Measurements from ENCODE around the gene DDA1.

DDA1 gene

DNA sequence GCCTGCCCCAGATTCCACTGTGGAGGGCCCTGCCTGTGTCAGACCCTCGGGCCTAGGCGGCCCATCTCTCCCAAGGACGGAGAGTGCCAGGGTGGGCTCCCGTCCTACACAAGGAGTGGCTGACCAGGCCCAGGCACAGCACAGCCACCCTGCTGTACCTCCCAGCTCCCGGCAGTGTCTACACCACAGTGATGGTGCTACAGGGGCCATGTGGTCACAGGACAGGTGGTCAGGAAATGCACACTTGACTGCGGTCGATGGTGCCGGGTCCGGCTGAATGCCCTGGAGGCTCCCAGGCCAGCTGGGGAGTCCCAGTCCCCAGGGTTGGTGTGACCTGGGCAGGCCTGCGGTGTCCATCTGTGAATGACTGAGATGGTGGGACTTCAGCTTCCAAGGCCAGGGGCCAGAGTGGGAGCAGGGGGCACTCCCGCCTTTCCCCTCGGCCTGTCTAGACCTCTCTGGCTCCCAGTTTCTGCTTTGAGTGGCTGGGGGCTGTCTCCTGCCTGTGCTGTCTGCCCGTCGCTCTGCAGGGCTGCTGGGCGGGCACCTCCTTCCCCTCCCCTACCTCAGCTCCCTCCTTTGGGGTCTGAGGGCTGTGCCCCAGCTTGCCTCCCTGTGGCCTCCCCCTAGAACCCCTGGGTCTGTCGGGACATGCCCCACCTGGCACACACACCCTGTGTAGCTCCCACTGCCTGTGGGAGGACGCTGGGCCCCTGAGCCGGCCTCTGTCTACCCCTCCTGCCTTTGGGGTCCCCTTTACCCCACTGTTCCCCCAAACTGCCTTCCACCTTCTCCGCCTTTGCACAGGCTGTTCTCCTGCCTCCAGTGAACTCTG is 12.5 kb downstream of the DDA1 start:
- TF ChIP-seq, protein P1, sequence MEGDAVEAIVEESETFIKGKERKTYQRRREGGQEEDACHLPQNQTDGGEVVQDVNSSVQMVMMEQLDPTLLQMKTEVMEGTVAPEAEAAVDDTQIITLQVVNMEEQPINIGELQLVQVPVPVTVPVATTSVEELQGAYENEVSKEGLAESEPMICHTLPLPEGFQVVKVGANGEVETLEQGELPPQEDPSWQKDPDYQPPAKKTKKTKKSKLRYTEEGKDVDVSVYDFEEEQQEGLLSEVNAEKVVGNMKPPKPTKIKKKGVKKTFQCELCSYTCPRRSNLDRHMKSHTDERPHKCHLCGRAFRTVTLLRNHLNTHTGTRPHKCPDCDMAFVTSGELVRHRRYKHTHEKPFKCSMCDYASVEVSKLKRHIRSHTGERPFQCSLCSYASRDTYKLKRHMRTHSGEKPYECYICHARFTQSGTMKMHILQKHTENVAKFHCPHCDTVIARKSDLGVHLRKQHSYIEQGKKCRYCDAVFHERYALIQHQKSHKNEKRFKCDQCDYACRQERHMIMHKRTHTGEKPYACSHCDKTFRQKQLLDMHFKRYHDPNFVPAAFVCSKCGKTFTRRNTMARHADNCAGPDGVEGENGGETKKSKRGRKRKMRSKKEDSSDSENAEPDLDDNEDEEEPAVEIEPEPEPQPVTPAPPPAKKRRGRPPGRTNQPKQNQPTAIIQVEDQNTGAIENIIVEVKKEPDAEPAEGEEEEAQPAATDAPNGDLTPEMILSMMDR (IDR thresholded peaks at IDR 0.05): no peak
- Mint-ChIP-seq H3K27me3 (ENCODE audit: low read depth, poor library complexity) (peaks cover 3% of the 10 kb centered on the region), H3K27ac (peak overlapping the region; percentile 95), H3K36me3 (ENCODE audit: low read depth) (peaks cover 13% of the 10 kb centered on the region), H3K4me3 (no peak overlapping the region), H3K4me1 (peaks cover 6% of the 10 kb centered on the region), H3K9me3 (no peaks in the 10 kb centered on the region)
- DNase-seq: no peak

DNA sequence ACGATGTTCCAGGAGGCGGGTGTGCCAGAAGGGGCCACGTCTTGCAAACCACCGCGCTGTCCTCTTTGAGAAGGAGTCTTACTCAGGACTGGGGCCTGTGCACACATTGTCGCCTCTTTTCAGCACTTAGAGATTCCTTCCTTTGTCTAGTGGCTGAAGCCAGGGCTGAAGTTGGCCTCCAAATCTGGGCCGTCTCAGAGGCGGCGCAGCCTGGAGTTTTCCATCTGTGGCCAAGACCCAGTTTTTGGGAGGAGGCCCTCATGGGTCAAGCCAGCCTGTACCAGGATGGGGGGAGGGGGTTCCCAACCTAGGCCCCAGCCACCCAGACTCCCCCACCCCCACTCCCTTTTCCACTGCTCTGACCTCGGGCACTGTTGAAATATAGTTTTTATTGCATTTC is 13.5 kb downstream of the DDA1 start:
- Mint-ChIP-seq H3K4me3 (no peak overlapping the region), H3K27me3 (ENCODE audit: low read depth, poor library complexity) (peaks cover 7% of the 10 kb centered on the region), H3K36me3 (ENCODE audit: low read depth) (peaks cover 13% of the 10 kb centered on the region), H3K9me3 (no peaks in the 10 kb centered on the region), H3K4me1 (peaks cover 14% of the 10 kb centered on the region), H3K27ac (peak overlapping the region; percentile 95)
- DNase-seq: no peak
- TF ChIP-seq, protein P1 (IDR thresholded peaks at IDR 0.05): no peak

DNA sequence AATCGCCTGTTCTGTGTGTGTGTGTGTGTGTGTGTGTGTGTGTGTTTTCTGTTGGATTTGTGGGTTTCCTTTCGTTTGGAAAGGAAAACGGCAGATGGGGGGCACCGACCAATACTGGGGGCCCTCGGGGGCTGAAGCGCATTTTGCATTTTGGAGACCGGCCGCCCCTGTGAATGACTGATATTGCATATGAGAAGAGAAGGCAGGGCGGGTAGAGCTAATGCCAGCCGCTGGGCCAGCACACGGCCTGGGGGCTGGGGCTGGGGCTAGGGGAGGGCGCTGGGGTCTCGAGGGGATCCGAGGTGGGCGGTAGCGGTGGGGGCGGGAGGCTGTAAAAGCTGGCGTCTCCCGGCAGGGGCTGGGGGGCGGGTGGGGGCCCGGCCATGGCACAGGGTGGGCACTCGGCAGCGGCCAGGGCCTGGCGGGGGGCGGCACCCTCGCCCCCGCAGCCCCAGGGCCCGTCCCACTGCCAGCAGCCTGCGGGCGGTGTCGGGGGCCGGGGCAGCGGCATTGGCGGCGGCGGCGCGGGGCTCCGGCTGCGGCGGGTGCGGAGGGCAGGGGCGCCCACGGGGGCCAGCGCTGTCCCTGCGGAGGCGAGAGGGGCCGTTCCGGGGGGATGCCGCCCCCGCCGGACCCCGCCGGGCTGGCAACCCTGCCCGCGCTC is 14.1 kb downstream of the DDA1 start:
- DNase-seq: no peak
- peaks cover 7% of the 10 kb centered on the region for H3K27me3 Mint-ChIP-seq (ENCODE audit: low read depth, poor library complexity)
- no peak overlapping the region for H3K4me3 Mint-ChIP-seq
- peaks cover 13% of the 10 kb centered on the region for H3K36me3 Mint-ChIP-seq (ENCODE audit: low read depth)
- TF ChIP-seq, protein P1 (IDR thresholded peaks at IDR 0.05): no peak
- peak overlapping the region; percentile 81 for H3K27ac Mint-ChIP-seq
- H3K9me3 Mint-ChIP-seq: no peaks in the 10 kb centered on the region
- peaks cover 16% of the 10 kb centered on the region for H3K4me1 Mint-ChIP-seq

DNA sequence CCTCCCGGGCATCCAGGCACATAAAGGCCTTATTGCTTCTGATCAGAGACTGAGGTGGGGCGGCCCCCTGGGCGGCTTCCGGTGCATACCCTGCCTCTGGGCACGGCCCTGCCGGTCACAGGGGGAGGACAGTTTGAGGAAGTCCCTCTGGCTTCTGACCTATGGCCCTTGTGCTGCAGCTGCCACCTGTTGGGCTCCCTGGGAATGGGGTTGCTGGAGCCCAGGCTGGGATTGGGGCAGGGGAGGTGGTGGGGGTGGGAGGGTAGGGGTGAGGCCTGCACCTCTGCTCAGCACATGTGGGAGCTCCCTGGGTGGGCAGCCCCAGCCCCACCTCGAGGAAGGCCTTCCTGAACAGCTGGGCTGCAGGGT is 14.6 kb downstream of the DDA1 start:
- peaks cover 13% of the 10 kb centered on the region for H3K36me3 Mint-ChIP-seq (ENCODE audit: low read depth)
- TF ChIP-seq, protein P1 (IDR thresholded peaks at IDR 0.05): no peak
- peaks cover 16% of the 10 kb centered on the region for H3K4me1 Mint-ChIP-seq
- peaks cover 7% of the 10 kb centered on the region for H3K27me3 Mint-ChIP-seq (ENCODE audit: low read depth, poor library complexity)
- no peak overlapping the region for H3K27ac Mint-ChIP-seq
- no peaks in the 10 kb centered on the region for H3K9me3 Mint-ChIP-seq
- H3K4me3 Mint-ChIP-seq: no peak overlapping the region
- DNase-seq: no peak

DNA sequence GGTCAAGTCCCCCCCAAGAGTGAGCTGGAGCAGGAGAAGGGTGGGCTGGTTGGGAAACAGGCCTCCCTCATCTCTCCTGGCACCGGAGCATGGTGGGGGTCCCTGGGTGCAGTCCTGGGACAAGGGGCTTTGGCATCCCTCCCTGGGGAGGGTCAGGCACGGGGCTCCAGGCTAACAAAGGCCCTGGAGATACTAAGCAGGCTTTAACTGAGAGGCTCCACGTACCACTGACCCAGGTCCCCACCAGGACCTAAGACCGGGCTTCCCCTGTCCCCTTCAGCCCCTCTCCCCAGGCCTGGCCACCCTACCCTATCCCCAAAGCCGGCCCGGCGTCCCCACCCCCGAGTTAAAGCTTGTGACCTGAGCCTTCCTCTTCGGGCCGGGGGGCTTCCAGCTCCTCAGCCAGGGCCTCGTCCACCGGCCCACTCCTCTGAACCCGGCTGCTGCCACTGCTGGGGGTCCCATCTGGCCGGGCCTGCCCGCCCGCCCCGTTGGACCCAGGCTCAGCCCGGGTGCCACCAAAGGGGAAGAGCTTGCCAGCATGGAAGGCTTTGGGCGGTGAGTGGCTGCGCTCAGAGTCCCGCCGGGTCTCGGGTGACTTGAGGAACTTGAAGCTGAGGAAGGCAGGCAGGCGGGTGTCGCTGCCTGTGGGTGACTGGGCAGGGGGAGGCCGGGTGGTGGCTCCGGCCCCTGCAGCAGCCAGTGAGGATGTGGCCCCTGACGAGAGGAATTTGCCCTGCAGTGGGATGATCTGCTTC is 15.2 kb downstream of the DDA1 start:
- no peak for DNase-seq
- Mint-ChIP-seq H3K27ac (no peak overlapping the region), H3K4me1 (peaks cover 16% of the 10 kb centered on the region), H3K27me3 (ENCODE audit: low read depth, poor library complexity) (peaks cover 11% of the 10 kb centered on the region), H3K9me3 (no peaks in the 10 kb centered on the region), H3K36me3 (ENCODE audit: low read depth) (peaks cover 13% of the 10 kb centered on the region), H3K4me3 (no peak overlapping the region)
- TF ChIP-seq, protein P1 (IDR thresholded peaks at IDR 0.05): no peak
